ENCODE results near the gene EFCAB5. TPM values are rescaled to one million over a fixed set of nuclear protein-coding genes. Genes with fewer than 3 reads are reported as not detected.
A peak's percentile ranks its signal among the peaks of the same experiment; 100 is the strongest.

EFCAB5 gene
- total RNA-seq, 1 donor from 2014 or later: 0.30 TPM

DNA sequence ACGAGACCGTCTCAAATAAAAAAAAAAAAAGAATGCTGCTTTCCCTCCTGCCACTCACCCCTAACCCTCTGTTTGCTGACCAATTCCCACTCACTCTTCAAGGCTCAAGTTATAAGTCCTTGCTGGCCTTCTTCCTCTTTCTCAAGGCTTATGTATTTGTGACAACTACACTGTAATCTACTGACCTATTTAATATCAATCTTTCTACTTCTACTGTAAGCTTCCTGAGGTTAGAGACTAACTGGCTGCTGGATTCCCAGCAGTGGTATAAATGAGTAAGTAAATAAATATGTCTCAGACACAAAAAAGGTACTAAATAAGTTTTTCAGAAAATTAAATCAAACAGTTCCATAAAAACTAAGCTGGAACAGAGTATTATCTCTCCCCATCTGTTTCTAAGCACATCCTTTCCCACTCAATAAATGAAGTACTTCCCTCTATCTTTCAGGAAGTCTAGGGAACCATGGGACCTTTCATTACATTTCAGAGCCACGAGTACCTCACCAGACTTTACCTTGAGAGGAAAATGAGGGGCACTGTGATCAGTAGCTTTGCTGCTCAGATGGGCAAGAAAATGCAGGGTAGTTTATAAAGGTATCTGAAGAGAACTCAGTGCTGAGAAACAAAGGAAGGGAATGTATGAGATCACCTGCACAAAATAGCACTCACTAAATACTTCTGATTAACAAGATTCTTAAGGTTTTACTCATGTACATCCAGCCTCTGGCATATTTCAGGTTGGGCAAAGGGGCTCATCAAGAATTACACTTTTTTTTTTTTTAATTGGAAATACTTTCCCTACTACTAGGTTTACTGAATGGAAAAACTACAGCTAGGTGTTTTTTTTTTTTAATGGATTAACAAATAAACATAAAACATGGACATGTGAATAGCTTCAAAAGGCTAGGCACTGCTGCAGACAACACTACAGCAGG is 22.2 kb upstream of the EFCAB5 start:
- no peaks in the 10 kb centered on the region for H3K36me3 Mint-ChIP-seq (ENCODE audit: low read depth)
- peaks cover 20% of the 10 kb centered on the region for H3K4me1 Mint-ChIP-seq
- H3K4me3 Mint-ChIP-seq: no peak overlapping the region
- no peak for DNase-seq (ENCODE audit: low read depth, low spot score)
- H3K27me3 Mint-ChIP-seq (ENCODE audit: low read depth): no peaks in the 10 kb centered on the region
- no peak overlapping the region for H3K27ac Mint-ChIP-seq (ENCODE audit: unreplicated experiment)
- H3K9me3 Mint-ChIP-seq: no peaks in the 10 kb centered on the region
- TF ChIP-seq, protein P1, sequence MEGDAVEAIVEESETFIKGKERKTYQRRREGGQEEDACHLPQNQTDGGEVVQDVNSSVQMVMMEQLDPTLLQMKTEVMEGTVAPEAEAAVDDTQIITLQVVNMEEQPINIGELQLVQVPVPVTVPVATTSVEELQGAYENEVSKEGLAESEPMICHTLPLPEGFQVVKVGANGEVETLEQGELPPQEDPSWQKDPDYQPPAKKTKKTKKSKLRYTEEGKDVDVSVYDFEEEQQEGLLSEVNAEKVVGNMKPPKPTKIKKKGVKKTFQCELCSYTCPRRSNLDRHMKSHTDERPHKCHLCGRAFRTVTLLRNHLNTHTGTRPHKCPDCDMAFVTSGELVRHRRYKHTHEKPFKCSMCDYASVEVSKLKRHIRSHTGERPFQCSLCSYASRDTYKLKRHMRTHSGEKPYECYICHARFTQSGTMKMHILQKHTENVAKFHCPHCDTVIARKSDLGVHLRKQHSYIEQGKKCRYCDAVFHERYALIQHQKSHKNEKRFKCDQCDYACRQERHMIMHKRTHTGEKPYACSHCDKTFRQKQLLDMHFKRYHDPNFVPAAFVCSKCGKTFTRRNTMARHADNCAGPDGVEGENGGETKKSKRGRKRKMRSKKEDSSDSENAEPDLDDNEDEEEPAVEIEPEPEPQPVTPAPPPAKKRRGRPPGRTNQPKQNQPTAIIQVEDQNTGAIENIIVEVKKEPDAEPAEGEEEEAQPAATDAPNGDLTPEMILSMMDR (conservative IDR thresholded peaks at IDR 0.05): no peak

DNA sequence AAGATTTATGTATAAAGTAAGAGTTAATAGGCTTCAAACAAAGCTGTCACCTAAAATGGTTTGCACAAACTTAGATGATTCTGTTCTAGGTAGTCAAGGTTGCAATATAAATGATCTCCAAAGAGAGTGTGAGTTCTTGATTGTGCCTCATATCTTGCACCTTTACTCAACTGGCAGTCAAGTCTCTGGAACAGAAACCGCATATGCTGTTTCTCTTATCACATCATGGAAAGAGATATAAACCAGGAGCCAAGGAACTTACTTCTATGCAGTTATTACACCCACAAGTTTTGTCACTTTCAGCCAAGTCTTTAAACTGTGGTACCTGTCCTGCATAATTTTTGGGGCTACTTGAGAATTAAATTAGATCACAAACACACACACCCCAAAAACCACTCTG is 16.6 kb upstream of the EFCAB5 start:
- TF ChIP-seq, protein P1 (conservative IDR thresholded peaks at IDR 0.05): no peak
- Mint-ChIP-seq H3K27me3 (ENCODE audit: low read depth) (no peaks in the 10 kb centered on the region), H3K9me3 (no peaks in the 10 kb centered on the region), H3K36me3 (ENCODE audit: low read depth) (no peaks in the 10 kb centered on the region), H3K4me1 (peaks cover 21% of the 10 kb centered on the region), H3K27ac (ENCODE audit: unreplicated experiment) (no peak overlapping the region), H3K4me3 (no peak overlapping the region)
- no peak for DNase-seq (ENCODE audit: low read depth, low spot score)

DNA sequence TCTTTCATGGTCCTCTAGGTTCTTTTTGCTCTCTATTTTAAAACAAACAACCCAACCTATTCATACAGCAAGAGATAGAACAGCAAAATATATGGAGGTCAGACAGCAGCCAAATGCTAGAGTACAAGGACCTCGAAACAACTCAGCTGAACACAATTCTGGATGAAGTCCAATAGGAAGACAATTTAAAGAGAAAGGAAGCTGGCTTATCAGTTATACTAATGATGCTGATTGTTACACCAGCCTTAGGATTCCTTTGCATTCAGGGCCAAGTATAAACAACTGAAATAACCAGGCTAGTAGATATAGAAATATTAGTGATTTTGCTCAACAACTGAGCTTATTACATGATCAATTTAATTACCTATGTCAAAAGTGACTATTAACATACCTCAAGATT is 13.9 kb upstream of the EFCAB5 start:
- TF ChIP-seq, protein P1 (conservative IDR thresholded peaks at IDR 0.05): no peak
- Mint-ChIP-seq H3K4me1 (peaks cover 21% of the 10 kb centered on the region), H3K27ac (ENCODE audit: unreplicated experiment) (no peak overlapping the region), H3K27me3 (ENCODE audit: low read depth) (no peaks in the 10 kb centered on the region), H3K36me3 (ENCODE audit: low read depth) (no peaks in the 10 kb centered on the region), H3K9me3 (no peaks in the 10 kb centered on the region), H3K4me3 (peak overlapping the region; percentile 20)
- no peak for DNase-seq (ENCODE audit: low read depth, low spot score)

DNA sequence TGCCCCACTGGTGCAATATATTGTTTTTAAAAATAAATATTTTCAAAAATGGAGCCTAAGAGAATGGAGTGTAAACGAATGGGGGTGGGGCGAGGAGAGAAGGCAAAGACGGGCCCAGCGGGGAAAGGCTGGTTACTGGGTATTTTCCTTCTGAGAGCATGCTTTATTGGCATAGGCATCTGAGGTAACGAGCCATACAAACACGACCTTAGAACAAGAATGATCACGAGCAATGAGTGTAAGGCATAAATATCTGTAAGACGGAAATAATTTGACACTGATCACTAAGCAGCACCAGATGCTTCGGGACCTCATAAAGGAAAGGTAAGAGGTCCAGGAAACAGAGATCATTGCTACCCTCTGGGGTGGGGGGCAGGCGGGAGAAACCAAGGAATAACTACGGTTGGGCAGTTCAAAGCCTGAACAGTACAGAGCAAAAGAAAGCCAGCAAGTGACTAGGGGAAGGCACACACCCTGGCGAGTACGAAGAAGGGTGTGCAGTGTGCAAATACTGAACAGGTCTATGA is 12.4 kb upstream of the EFCAB5 start:
- no peaks in the 10 kb centered on the region for H3K27me3 Mint-ChIP-seq (ENCODE audit: low read depth)
- H3K4me1 Mint-ChIP-seq: peaks cover 21% of the 10 kb centered on the region
- no peaks in the 10 kb centered on the region for H3K9me3 Mint-ChIP-seq
- no peak overlapping the region for H3K4me3 Mint-ChIP-seq
- TF ChIP-seq, protein P1 (conservative IDR thresholded peaks at IDR 0.05): no peak
- H3K36me3 Mint-ChIP-seq (ENCODE audit: low read depth): no peaks in the 10 kb centered on the region
- peak; percentile 4 for DNase-seq (ENCODE audit: low read depth, low spot score)
- peak overlapping the region; percentile 92 for H3K27ac Mint-ChIP-seq (ENCODE audit: unreplicated experiment)

DNA sequence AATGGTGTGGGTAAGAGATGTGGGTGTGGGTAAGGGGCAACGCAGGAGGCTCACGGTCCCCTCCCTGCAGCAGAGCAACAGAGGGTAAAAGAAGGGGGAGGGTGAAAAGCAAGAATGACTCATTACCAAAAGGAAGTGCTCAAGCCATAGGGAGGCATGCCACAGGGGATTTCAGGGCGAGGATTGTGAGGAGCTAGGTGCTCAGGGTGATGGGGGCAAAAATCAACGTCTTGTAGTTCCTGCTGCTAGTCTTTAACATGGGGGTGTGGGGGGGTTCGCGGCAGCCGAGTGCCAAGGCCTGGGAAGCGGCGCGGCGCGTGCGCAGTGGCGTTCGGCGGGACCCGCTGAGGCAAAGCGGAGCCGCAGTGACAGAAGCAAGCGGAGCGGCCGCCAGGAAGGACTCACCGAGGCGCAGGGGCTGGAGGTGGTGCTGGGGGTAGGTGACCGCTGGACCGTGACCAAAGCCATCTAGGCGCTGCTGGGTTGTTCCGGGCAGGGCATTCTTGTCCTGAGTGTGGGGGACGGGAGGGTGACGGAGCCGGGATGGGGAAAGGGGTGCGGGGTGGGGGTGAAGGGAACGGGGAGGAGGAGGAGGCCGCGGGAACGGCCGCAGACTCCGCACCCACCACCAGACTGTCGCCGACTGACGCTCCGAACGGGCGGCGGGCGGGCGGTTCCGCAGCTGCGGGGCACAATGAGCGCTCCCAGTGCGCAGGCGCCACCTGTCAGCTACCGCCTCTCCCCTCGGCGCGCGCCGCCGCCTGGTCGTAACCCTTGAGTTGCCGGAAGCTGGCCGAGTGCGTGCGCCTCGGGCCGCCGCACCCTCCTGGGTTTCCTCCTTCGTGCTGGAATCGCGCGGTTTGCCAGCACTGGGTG is 11.7 kb upstream of the EFCAB5 start, which contains the start of gene SSH2:
Gene SSH2, minus strand, starts transcription at position 696 of the 876 bp plus-strand sequence. Its CDS starts 228 bp downstream, at position 468.
- peak; percentile 77 for DNase-seq (ENCODE audit: low read depth, low spot score)
- H3K4me3 Mint-ChIP-seq: no peak within 1 kb of the TSS
- no peaks in the 10 kb centered on the region for H3K36me3 Mint-ChIP-seq (ENCODE audit: low read depth)
- no peaks in the 10 kb centered on the region for H3K9me3 Mint-ChIP-seq
- H3K4me1 Mint-ChIP-seq: peaks cover 21% of the 10 kb centered on the region
- H3K27me3 Mint-ChIP-seq (ENCODE audit: low read depth): no peaks in the 10 kb centered on the region
- peak within 1 kb of the TSS; percentile 92 for H3K27ac Mint-ChIP-seq (ENCODE audit: unreplicated experiment)
- TF ChIP-seq, protein P1 (conservative IDR thresholded peaks at IDR 0.05): no peak
